ENCODE results near the gene LMX1B. TPM values are rescaled to one million over a fixed set of nuclear protein-coding genes. Genes with fewer than 3 reads are reported as not detected.

Gene LMX1B
- total and polyA plus RNA-seq, 2 of the 4 experiments (the other 2 are of a cell fraction): not detected

GRCh38 chr9:126599047-126599650 is 14.6 kb upstream of the LMX1B start:
- Histone ChIP-seq H3K9me3 (ENCODE audit: control insufficient read depth, insufficient read depth, low read length) (no peaks in the 10 kb centered on the region), H3K27me3 (ENCODE audit: control insufficient read depth, insufficient read depth, low read length) (peaks cover 23% of the 10 kb centered on the region), H2AFZ (replicated peaks; ENCODE audit: low read length, poor library complexity) (no peak overlapping the region), H2BK5ac (ENCODE audit: low read depth, low read length, poor library complexity, severe bottlenecking) (no peak overlapping the region), H3K4me3 (ENCODE audit: insufficient read depth, low read depth, low read length) (no peak overlapping the region), H2AK5ac (ENCODE audit: low read depth, low read length) (no peak overlapping the region), H3K27ac (ENCODE audit: insufficient read depth, low read length) (no peak overlapping the region), H3K9me1 (ENCODE audit: insufficient read depth, low read length) (no peaks in the 10 kb centered on the region), H3K18ac (ENCODE audit: low read depth, low read length) (no peak overlapping the region), H2BK20ac (ENCODE audit: low read depth, low read length) (no peak overlapping the region), H3K9ac (ENCODE audit: low read depth, low read length) (no peak overlapping the region), H2BK120ac (ENCODE audit: low read depth, low read length) (no peak overlapping the region), H4K8ac (ENCODE audit: low read depth in 2 of 2, low read length in 2 of 2) (no peak overlapping the region), H4K5ac (ENCODE audit: low read depth, low read length) (no peak overlapping the region), H3K79me1 (ENCODE audit: low read depth in 1 of 2, low read length in 2 of 2) (no peaks in the 10 kb centered on the region), H4K91ac (ENCODE audit: insufficient read depth, low read depth, low read length) (no peak overlapping the region), H2BK15ac (ENCODE audit: low read depth, low read length) (no peak overlapping the region), H3K14ac (replicated peaks; ENCODE audit: low read depth, low read length) (no peak overlapping the region), H2AK9ac (replicated peaks; ENCODE audit: low read depth, low read length, poor library complexity) (no peak overlapping the region), H3K4me1 (ENCODE audit: control insufficient read depth, insufficient read depth, low read length) (no peaks in the 10 kb centered on the region), H3K56ac (ENCODE audit: extremely low read depth, insufficient read depth, low read length) (no peak overlapping the region), H3K23ac (ENCODE audit: low read depth, low read length) (no peak overlapping the region), H4K20me1 (ENCODE audit: insufficient read depth, low read length) (no peaks in the 10 kb centered on the region), H3K4ac (ENCODE audit: low read depth, low read length) (no peak overlapping the region), H3K36me3 (ENCODE audit: control insufficient read depth, insufficient read depth, low read length) (no peaks in the 10 kb centered on the region), H3K4me2 (ENCODE audit: low read depth, low read length) (no peak overlapping the region)
- TF ChIP-seq, protein P1, sequence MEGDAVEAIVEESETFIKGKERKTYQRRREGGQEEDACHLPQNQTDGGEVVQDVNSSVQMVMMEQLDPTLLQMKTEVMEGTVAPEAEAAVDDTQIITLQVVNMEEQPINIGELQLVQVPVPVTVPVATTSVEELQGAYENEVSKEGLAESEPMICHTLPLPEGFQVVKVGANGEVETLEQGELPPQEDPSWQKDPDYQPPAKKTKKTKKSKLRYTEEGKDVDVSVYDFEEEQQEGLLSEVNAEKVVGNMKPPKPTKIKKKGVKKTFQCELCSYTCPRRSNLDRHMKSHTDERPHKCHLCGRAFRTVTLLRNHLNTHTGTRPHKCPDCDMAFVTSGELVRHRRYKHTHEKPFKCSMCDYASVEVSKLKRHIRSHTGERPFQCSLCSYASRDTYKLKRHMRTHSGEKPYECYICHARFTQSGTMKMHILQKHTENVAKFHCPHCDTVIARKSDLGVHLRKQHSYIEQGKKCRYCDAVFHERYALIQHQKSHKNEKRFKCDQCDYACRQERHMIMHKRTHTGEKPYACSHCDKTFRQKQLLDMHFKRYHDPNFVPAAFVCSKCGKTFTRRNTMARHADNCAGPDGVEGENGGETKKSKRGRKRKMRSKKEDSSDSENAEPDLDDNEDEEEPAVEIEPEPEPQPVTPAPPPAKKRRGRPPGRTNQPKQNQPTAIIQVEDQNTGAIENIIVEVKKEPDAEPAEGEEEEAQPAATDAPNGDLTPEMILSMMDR (conservative IDR thresholded peaks at IDR 0.05; ENCODE audit: low read depth, low read length): 0 out of 2 replicates have a peak, but pooled peaks have one; percentile 5
- TF ChIP-seq, protein P2, sequence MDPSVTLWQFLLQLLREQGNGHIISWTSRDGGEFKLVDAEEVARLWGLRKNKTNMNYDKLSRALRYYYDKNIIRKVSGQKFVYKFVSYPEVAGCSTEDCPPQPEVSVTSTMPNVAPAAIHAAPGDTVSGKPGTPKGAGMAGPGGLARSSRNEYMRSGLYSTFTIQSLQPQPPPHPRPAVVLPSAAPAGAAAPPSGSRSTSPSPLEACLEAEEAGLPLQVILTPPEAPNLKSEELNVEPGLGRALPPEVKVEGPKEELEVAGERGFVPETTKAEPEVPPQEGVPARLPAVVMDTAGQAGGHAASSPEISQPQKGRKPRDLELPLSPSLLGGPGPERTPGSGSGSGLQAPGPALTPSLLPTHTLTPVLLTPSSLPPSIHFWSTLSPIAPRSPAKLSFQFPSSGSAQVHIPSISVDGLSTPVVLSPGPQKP (IDR thresholded peaks at IDR 0.05; ENCODE audit: borderline replicate concordance, low read depth, low read length): no peak
- WGBS, 2 experiments (ENCODE audit: extremely low coverage in 2 of 2, insufficient read length in 1 of 2): no CpG with 5 or more reads among the region's 11 CpGs
- no peak for ATAC-seq (ENCODE audit: low read depth)
- intact Hi-C loops (cut with micrococcal nuclease) (loop anchor here (5.0 kb wide), 1 partner anchor 183 kb away; no protein-coding TSS in a partner anchor), dilution Hi-C loops (cut with HindIII; ENCODE audit: low sequenced_read_pairs, unreplicated experiment) (no loop called here), in situ Hi-C loops (cut with MboI; ENCODE audit: low sequenced_read_pairs) (no loop called here)
- ChIA-PET CTCF (interaction anchor here (0.5 kb wide), 1 partner anchor 73 kb away, joined by 4 read pairs; no protein-coding TSS in a partner anchor), POLR2A (ENCODE audit: unreplicated experiment) (no interaction called here)
- no peak for DNase-seq
- BruUV-seq (replicated peaks): no TSS peak

Data from IMR-90 (cell line).